Measurements from ENCODE around the gene LPCAT1. TPM values are rescaled to one million over a fixed set of nuclear protein-coding genes. Genes with fewer than 3 reads are reported as not detected.
A peak's percentile ranks its signal among the peaks of the same experiment; 100 is the strongest.

The LPCAT1 gene
- total and polyA plus RNA-seq, 2 of the 13 experiments (the other 11 are each of a cell fraction or from before 2014, with no cell fraction given), result 29.8 to 90.6 TPM

- peaks cover 11% of the 10 kb centered on the region; the same call in 1 of the 2 replicates for H4K20me1 ChIP-seq (ENCODE audit: insufficient read depth, low read length)
Observed at GRCh38 chr5:1492757-1493156, 31.0 kb downstream of the LPCAT1 start.

DNA sequence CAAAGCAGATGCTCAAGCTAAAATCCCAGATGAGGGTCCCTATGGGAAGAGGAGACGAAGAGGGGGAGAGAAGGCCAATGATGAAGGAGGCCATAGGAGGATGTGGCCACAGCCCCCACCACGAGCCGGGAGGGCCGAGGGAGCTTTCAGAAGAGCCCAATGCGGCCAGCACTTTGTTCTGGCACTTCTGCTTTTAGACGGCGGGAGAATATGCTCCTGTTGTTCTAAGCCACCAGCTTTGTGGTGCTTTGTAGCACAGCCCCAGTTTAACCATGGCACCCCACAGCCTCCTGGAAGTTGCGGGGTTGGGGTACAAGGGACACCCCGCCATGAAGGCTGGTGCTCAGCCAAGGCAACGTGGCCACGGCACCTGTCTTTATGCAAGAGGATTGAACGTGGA is 33.4 kb downstream of the LPCAT1 start:
- ChIA-PET POLR2A (interaction anchor here (0.5 kb wide), 1 partner anchor 968 kb away, joined by 3 read pairs; no protein-coding TSS in a partner anchor), CTCF (ENCODE audit: low intra/inter-chr PET ratio, low total read pairs) (no interaction called here)
- ATAC-seq, result no peak
- no peaks in the 10 kb centered on the region for H3K79me2 ChIP-seq (ENCODE audit: insufficient read depth, low read length)
- intact Hi-C loops (cut with micrococcal nuclease; ENCODE audit: unreplicated experiment), result no loop called here
- no peak overlapping the region for H2AFZ ChIP-seq (ENCODE audit: low read length)
- H3K4me2 ChIP-seq (ENCODE audit: low read depth, low read length), result no peak overlapping the region
- H3K27ac ChIP-seq (ENCODE audit: extremely low read length, insufficient read depth, low read length), result no peak overlapping the region
- no peaks in the 10 kb centered on the region for H3K9me3 ChIP-seq (ENCODE audit: low read length)
- BruUV-seq (replicated peaks), result no TSS peak
- in situ Hi-C loops (cut with HindIII; ENCODE audit: extremely low pct_ligation_motif_present, low pct_unique_long_range_greater_than_20kb), result no loop called here
- no peak for DNase-seq (ENCODE audit: low spot score)
- no peaks in the 10 kb centered on the region for H3K27me3 ChIP-seq (ENCODE audit: control insufficient read depth in 1 of 2, insufficient read depth in 2 of 2, low read length in 2 of 2)
- H3K4me3 ChIP-seq (replicated peaks in 1 of 3; ENCODE audit: insufficient read depth in 1 of 3, low read depth in 2 of 3, low read length in 3 of 3), result no peak overlapping the region
- H3K9ac ChIP-seq (ENCODE audit: insufficient read depth, low read depth, low read length), result no peak overlapping the region
- WGBS (ENCODE audit: low lambda C conversion rate), result 92% methylated on average over 12 of the region's 12 CpGs
- H4K20me1 ChIP-seq (ENCODE audit: insufficient read depth, low read length), result peaks cover 4% of the 10 kb centered on the region; the same call in 1 of the 2 replicates
- peaks cover 54 to 85% of the 10 kb centered on the region in 2 experiments for H3K36me3 ChIP-seq (replicated peaks in 1 of 2; ENCODE audit: control insufficient read depth in 1 of 2, insufficient read depth in 2 of 2, low read length in 2 of 2)
- no peaks in the 10 kb centered on the region for H3K4me1 ChIP-seq (ENCODE audit: insufficient read depth, low read length)
- no peak for FAIRE-seq
- TF ChIP-seq ZNF503 (CRISPR knock-in tag; IDR thresholded peaks at IDR 0.05) (no peak), KAT2B (IDR thresholded peaks at IDR 0.05; ENCODE audit: borderline replicate concordance, low read depth, low read length) (no peak), ZSCAN22 (CRISPR knock-in tag; IDR thresholded peaks at IDR 0.05) (no peak), ATF7 (IDR thresholded peaks at IDR 0.05) (no peak), ATF7 (CRISPR knock-in tag; IDR thresholded peaks at IDR 0.05) (no peak), ZNF570 (CRISPR knock-in tag; IDR thresholded peaks at IDR 0.05; ENCODE audit: borderline replicate concordance) (no peak), POGK (CRISPR knock-in tag; conservative IDR thresholded peaks at IDR 0.05) (no peak), THYN1 (CRISPR knock-in tag; IDR thresholded peaks at IDR 0.05; ENCODE audit: borderline replicate concordance, low read depth) (no peak), NR2F1 (CRISPR knock-in tag; IDR thresholded peaks at IDR 0.05) (no peak)

More at GRCh38 chr5:1492757-1493156, 31.0 kb downstream of the LPCAT1 start:
- Histone ChIP-seq H3K4me2 (ENCODE audit: low read depth, low read length) (no peak overlapping the region), H3K9ac (ENCODE audit: insufficient read depth, low read depth, low read length) (no peak overlapping the region), H3K4me3 (replicated peaks in 1 of 3; ENCODE audit: insufficient read depth in 1 of 3, low read depth in 2 of 3, low read length in 3 of 3) (no peak overlapping the region), H3K27ac (ENCODE audit: extremely low read length, insufficient read depth, low read length) (no peak overlapping the region), H3K4me1 (ENCODE audit: insufficient read depth, low read length) (no peaks in the 10 kb centered on the region), H3K9me3 (ENCODE audit: low read length) (no peaks in the 10 kb centered on the region), H3K79me2 (ENCODE audit: insufficient read depth, low read length) (no peaks in the 10 kb centered on the region), H2AFZ (ENCODE audit: low read length) (no peak overlapping the region), H3K36me3 (replicated peaks in 1 of 2; ENCODE audit: control insufficient read depth in 1 of 2, insufficient read depth in 2 of 2, low read length in 2 of 2) (peaks cover 44 to 80% of the 10 kb centered on the region in 2 experiments), H3K27me3 (ENCODE audit: control insufficient read depth in 1 of 2, insufficient read depth in 2 of 2, low read length in 2 of 2) (no peaks in the 10 kb centered on the region)
- no peak for TF ChIP-seq ZFP36 (IDR thresholded peaks at IDR 0.05; ENCODE audit: borderline replicate concordance, low read depth, low read length, partially characterized antibody)
- TF ChIP-seq ZBTB38 (CRISPR knock-in tag; IDR thresholded peaks at IDR 0.05), result peak; percentile 26; the same call in 1 of the 2 replicates
- TF ChIP-seq, protein P1, sequence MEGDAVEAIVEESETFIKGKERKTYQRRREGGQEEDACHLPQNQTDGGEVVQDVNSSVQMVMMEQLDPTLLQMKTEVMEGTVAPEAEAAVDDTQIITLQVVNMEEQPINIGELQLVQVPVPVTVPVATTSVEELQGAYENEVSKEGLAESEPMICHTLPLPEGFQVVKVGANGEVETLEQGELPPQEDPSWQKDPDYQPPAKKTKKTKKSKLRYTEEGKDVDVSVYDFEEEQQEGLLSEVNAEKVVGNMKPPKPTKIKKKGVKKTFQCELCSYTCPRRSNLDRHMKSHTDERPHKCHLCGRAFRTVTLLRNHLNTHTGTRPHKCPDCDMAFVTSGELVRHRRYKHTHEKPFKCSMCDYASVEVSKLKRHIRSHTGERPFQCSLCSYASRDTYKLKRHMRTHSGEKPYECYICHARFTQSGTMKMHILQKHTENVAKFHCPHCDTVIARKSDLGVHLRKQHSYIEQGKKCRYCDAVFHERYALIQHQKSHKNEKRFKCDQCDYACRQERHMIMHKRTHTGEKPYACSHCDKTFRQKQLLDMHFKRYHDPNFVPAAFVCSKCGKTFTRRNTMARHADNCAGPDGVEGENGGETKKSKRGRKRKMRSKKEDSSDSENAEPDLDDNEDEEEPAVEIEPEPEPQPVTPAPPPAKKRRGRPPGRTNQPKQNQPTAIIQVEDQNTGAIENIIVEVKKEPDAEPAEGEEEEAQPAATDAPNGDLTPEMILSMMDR (CRISPR knock-in tag; IDR thresholded peaks at IDR 0.05), result peak; percentile 19; the same call in 1 of the 2 replicates
- FAIRE-seq (no peak), DNase-seq (ENCODE audit: low spot score) (no peak), ATAC-seq (no peak; the same call in 1 of the 3 replicates)
- in situ Hi-C loops (cut with HindIII; ENCODE audit: extremely low pct_ligation_motif_present, low pct_unique_long_range_greater_than_20kb) (no loop called here), intact Hi-C loops (cut with micrococcal nuclease; ENCODE audit: unreplicated experiment) (no loop called here)
- CTCF ChIA-PET (ENCODE audit: low intra/inter-chr PET ratio, low total read pairs), result no interaction called here
- no TSS peak for BruUV-seq (replicated peaks)
- WGBS (ENCODE audit: low lambda C conversion rate), result 100% methylated on average over 10 of the region's 12 CpGs
- POLR2A ChIA-PET, result interaction anchor here (1.3 kb wide), 1 partner anchor 72 kb away, joined by 3 read pairs; no protein-coding TSS in a partner anchor

Data from HepG2 (cell line).